ES-I3 (cell line): ENCODE measurements around the gene SCD.
"Not testable (repeated sequence)": the region's sequence is repeated elsewhere in the genome, so short reads cannot be mapped to it uniquely, and the experiment has no call there.

Source experiments
- H3K36me3 ChIP-seq: 2 replicates; pipeline ENCODE4 v1.6.1; 2013; ENCODE audit warnings: mild to moderate bottlenecking, low read length, control low read depth, moderate library complexity; ENCODE audit not compliant: insufficient read depth
- H3K4me1 ChIP-seq: 2 replicates; pipeline ENCODE4 v1.6.1; 2013; ENCODE audit warnings: mild to moderate bottlenecking, control low read depth, low read length; ENCODE audit not compliant: insufficient read depth
- H3K9ac ChIP-seq: 2 replicates; pipeline ENCODE4 v1.6.1; 2013; ENCODE audit warnings: low read depth, mild to moderate bottlenecking, low read length, moderate library complexity
- H3K9me3 ChIP-seq: 2 replicates; pipeline ENCODE4 v1.6.1; 2013; ENCODE audit warnings: mild to moderate bottlenecking, low read length, moderate library complexity; ENCODE audit not compliant: control insufficient read depth, insufficient read depth

The SCD gene

DNA sequence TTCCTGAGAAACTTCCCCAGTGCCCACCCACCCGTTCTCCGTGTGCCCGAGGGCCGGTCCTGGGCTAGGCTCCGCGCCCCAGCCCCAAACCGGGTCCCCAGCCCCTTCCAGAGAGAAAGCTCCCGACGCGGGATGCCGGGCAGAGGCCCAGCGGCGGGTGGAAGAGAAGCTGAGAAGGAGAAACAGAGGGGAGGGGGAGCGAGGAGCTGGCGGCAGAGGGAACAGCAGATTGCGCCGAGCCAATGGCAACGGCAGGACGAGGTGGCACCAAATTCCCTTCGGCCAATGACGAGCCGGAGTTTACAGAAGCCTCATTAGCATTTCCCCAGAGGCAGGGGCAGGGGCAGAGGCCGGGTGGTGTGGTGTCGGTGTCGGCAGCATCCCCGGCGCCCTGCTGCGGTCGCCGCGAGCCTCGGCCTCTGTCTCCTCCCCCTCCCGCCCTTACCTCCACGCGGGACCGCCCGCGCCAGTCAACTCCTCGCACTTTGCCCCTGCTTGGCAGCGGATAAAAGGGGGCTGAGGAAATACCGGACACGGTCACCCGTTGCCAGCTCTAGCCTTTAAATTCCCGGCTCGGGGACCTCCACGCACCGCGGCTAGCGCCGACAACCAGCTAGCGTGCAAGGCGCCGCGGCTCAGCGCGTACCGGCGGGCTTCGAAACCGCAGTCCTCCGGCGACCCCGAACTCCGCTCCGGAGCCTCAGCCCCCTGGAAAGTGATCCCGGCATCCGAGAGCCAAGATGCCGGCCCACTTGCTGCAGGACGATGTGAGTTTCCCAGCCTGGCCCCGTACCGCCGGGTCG is at the start of gene SCD:
Gene SCD, plus strand, starts transcription at position 469 of the 803 bp plus-strand sequence. Its CDS starts 272 bp downstream, at position 741.
- Histone ChIP-seq H3K36me3 (peaks cover 39% of the 10 kb centered on the region), H3K9me3 (no peaks in the 10 kb centered on the region), H3K4me1 (peaks cover 16% of the 10 kb centered on the region), H3K9ac (peak within 1 kb of the TSS; percentile 93)

GRCh38 chr10:100297242-100297641 is 49.8 kb upstream of the SCD start:
- Histone ChIP-seq H3K36me3 (no peaks in the 10 kb centered on the region), H3K9ac (no peak overlapping the region), H3K9me3 (peaks cover 3% of the 10 kb centered on the region), H3K4me1 (no peaks in the 10 kb centered on the region)

DNA sequence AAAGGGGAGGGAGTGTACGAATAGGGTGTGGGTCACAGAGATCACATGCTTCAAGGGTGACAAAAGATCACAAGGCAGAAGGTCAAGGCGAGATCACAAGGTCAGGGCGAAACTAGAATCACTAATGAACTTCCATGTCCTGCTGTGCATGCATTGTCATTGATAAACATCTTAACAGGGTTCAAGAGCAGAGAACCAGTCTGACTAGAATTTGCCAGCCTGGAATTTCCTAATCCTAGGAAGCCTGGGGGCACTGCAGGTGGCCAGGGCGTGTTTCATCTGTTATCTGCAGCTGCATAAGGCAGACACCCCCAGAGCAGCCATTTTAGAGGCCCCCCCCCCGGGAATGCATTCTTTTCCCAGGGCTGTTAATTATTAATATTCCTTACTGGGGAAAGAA is 45.9 kb upstream of the SCD start:
- not testable (repeated sequence) for H3K9ac ChIP-seq, H3K4me1 ChIP-seq, H3K36me3 ChIP-seq, H3K9me3 ChIP-seq

- H3K9me3 ChIP-seq, result peaks cover 3% of the 10 kb centered on the region
- no peak overlapping the region for H3K9ac ChIP-seq
- no peaks in the 10 kb centered on the region for H3K4me1 ChIP-seq
- no peaks in the 10 kb centered on the region for H3K36me3 ChIP-seq
Measured at GRCh38 chr10:100303724-100304319, 43.2 kb upstream of the SCD start.

DNA sequence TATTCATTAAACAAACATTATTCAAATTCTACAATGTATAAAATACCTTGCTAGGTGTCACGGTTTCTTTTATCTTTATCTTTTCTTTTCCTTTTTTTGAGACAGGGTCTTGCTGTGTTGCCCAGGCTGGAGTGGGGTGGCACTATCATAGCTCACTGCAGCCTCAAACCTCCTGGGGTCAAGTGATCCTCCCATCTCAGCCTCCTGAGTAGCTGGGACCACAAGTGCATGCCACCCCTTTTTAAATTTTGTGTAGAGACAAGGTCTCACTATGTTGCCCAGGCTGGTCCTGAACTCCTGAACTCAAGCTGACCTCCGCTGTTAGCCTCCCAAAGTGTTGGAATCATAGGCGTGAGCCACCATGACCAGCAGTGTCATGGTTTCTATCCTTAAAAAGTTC is 42.6 kb upstream of the SCD start:
- Histone ChIP-seq H3K9ac (no peak overlapping the region), H3K4me1 (no peaks in the 10 kb centered on the region), H3K36me3 (no peaks in the 10 kb centered on the region), H3K9me3 (peaks cover 3% of the 10 kb centered on the region)

- no peaks in the 10 kb centered on the region for H3K9me3 ChIP-seq
- H3K9ac ChIP-seq, result no peak overlapping the region
- H3K4me1 ChIP-seq, result no peaks in the 10 kb centered on the region
Measured at GRCh38 chr10:100306861-100307260, 40.2 kb upstream of the SCD start.

DNA sequence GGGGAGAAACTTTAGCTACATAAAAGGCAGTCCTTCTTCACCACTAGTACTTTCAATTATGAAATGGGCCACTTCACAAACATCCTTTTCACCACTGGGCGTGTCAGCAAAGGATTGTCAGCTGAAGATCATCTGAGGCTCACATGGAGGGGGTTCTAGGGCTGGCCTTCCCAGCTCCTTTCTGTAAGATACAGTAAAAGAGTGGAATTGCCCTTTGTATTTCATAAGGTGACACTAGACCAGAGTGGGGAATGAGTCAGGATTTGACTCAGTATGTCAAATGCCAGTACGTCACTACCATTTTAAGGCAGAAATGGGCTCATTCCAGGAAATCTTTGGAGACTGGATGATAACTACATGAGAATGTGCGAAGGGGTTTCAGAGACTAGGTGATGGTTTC is 39.3 kb upstream of the SCD start:
- no peaks in the 10 kb centered on the region for H3K9me3 ChIP-seq

More at GRCh38 chr10:100306861-100307260, 40.2 kb upstream of the SCD start:
- no peaks in the 10 kb centered on the region for H3K36me3 ChIP-seq

GRCh38 chr10:100311298-100311697 is 35.7 kb upstream of the SCD start:
- Histone ChIP-seq H3K9ac (no peak overlapping the region), H3K9me3 (no peaks in the 10 kb centered on the region), H3K4me1 (no peaks in the 10 kb centered on the region; the same call in 1 of the 2 replicates), H3K36me3 (no peaks in the 10 kb centered on the region)

More for the DNA sequence above, 39.3 kb upstream of the SCD start:
- no peak overlapping the region for H3K9ac ChIP-seq
- no peaks in the 10 kb centered on the region for H3K4me1 ChIP-seq
- H3K36me3 ChIP-seq, result no peaks in the 10 kb centered on the region

DNA sequence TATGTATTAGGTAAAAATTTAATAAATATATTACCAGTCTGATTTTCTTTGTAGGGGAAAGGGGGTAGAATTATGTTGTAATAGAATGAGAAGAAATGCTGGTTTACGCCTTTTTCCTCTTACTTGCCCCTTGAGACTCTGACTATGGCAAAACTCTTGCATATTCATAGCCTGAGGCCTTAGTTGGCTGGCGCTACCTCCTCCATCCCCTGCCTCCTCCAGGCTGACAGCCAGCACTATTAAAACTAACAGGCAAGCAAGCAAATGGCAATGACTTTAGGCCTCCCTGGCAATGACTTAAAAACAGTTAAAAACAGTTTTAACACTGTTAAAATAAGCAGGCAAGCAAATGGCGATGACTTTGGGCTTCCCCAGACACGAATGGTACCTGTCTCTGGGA is 31.4 kb upstream of the SCD start:
- H3K4me1 ChIP-seq, result no peaks in the 10 kb centered on the region; the same call in 1 of the 2 replicates
- H3K9me3 ChIP-seq, result no peaks in the 10 kb centered on the region
- H3K36me3 ChIP-seq, result no peaks in the 10 kb centered on the region
- no peak overlapping the region for H3K9ac ChIP-seq

DNA sequence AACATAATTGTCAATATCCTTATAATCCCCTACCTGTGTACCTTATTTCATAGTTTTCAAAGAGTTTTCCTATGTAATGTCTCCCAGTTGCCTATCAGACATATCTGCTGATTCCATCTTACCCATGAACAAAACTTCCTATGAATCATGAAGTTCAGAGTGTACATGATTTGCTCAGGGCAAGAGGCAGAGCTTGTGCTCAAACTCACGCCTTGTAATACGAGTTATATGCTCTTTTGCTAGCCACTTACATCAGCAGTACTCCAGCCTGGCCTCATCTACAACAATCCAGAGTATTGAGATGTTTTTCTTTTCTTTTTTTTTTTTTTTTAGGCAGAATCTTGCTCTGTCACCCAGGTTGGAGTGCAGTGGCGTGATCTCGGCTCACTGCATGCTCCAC is 28.8 kb upstream of the SCD start:
- Histone ChIP-seq H3K9ac (no peak overlapping the region), H3K4me1 (no peaks in the 10 kb centered on the region; the same call in 1 of the 2 replicates), H3K36me3 (no peaks in the 10 kb centered on the region), H3K9me3 (no peaks in the 10 kb centered on the region)

DNA sequence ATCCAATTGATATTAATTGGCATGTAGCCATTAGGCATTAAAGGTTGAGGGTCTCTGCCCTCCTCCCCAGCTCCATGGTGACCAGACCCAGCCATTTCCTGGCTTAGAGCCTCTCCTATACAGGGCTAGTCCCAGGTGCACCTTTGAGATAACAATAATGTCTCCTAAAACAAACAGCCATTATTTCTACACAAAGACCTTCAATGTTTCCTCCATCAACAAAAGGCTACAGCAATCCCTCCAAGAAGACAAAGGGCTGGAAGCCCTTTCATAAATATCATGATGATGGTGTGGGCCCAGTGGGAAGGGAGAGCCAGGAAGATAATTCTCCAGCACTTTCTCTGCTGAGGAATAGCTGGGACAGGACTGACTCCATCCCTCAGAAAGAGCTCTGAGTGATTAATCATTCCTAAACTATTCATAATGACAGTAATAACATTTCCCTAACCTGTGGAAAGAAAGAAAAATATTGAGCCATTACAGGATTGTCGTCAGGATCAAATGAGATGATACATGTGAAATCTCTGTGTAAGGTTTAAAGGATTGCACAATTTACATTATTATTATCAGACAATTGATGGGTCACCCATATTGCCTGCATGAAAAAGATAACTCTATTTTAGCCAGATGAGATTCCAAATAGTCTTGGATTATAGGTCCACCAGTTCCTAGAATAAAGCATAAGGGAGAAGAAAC is 27.2 kb upstream of the SCD start:
- Histone ChIP-seq H3K4me1 (no peaks in the 10 kb centered on the region; the same call in 1 of the 2 replicates), H3K9ac (no peak overlapping the region), H3K9me3 (no peaks in the 10 kb centered on the region), H3K36me3 (no peaks in the 10 kb centered on the region)

- no peaks in the 10 kb centered on the region for H3K36me3 ChIP-seq
- H3K9ac ChIP-seq, result no peak overlapping the region
- H3K9me3 ChIP-seq, result no peaks in the 10 kb centered on the region
- no peaks in the 10 kb centered on the region for H3K4me1 ChIP-seq
Measured at GRCh38 chr10:100325158-100325557, 21.9 kb upstream of the SCD start.

DNA sequence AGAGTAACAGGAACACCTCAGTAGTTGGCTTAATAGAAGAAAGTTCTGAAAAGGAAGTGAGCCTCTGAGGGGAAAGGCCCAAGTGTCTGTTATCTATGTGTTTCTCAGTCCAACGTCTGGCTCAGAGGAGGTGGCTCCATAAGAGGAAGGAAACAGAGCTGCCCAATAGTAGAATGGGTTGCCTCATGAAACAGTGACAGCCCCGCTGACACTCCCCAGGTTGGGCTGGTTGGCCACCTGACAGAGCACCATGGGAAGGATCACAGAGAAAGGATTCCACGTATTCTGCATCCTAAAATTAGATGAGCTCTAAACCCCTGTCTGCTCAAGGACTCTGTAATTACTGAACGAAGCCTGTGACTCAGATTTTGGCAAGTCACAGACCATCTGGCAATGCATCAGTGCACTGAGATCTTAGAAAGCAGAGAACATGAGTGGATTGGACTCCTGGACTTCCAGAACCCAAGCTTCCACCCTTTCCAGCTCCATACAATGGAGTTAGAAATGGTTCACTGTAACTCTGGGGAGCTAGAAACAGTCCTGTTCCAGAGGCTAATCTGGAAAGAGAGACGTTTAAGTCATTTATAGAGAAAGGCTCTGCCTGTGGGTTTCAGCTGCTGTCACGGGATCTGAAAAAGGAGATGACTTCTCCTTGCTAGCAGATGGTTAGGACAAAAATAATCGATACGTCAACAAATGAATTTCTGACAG is 19.9 kb upstream of the SCD start:
- H3K9me3 ChIP-seq, result no peaks in the 10 kb centered on the region
- no peaks in the 10 kb centered on the region for H3K36me3 ChIP-seq
- H3K4me1 ChIP-seq, result no peaks in the 10 kb centered on the region
- H3K9ac ChIP-seq, result no peak overlapping the region

DNA sequence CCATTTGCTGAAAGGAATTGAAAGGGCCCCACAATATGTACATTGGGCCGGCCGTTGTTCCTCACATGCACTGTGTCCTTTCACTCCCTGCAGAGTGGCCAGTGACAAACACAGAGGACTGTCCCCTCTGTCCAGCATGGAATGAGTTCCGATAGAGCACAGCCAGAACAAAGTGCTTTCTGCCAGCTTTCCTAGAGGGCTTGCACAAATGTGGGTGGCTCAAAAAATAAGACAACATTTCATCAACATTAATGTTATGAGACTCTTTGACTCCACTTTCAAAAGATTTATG is 19.4 kb upstream of the SCD start:
- Histone ChIP-seq H3K36me3 (no peaks in the 10 kb centered on the region), H3K4me1 (no peaks in the 10 kb centered on the region), H3K9me3 (no peaks in the 10 kb centered on the region), H3K9ac (no peak overlapping the region)
